ENCODE results near the gene PAPSS2.

- TF ChIP-seq CTCF (conservative IDR thresholded peaks at IDR 0.05; ENCODE audit: low read depth in 2 of 2) (no peak), STAT1 (IDR thresholded peaks at IDR 0.05; ENCODE audit: unreplicated experiment) (no peak), EZH2 (IDR thresholded peaks at IDR 0.05; ENCODE audit: low read depth, unreplicated experiment) (no peak), JUNB (IDR thresholded peaks at IDR 0.05; ENCODE audit: unreplicated experiment) (no peak)
Observed at GRCh38 chr10:87660484-87661133, 931 bp downstream of the PAPSS2 start.

All from GM23338 (cell line).